Astrocyte of the spinal cord (primary cell): ENCODE results near the gene PPIP5K2.

Source experiments
- DNase-seq: peaks from one replicate; pipeline ENCODE4 v3.0.0; 2011; ENCODE audit warnings: low read depth, low spot score
- H3K4me3 ChIP-seq: 2 replicates; pipeline ENCODE4 v1.5.1; 2011; ENCODE audit warnings: low read depth, mild to moderate bottlenecking, low read length, moderate library complexity
- CTCF ChIP-seq: IDR thresholded peaks from 2 replicates; pipeline ENCODE4 v1.5.1; 2012; ENCODE audit warnings: low read depth, mild to moderate bottlenecking, low read length, inconsistent platforms
- in situ Hi-C: cut with HindIII; loops from 2 replicates; pipeline ENCODE4 v1.10.0; 2017; ENCODE audit warnings: low sequenced_read_pairs

PPIP5K2 gene

DNA sequence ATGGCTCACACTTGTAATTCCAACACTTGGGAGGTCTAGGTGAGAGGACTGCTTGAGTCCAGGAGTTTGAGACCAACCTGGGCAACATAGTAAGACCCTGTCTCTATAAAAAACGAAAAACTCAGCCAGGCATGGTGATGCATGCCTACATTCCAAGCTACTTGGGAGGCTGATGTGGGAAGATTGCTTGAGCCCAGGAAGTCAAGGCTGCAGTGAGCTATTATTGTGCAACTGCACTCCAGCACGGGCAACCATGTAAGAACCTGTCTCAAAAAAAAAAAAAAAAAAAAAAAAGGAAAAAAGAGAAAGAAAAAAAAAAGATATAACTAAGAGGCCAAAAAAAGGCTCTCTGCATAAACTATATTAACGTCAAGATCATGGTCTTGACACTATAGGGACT lies 27.4 kb upstream of the PPIP5K2 start:
- no peak overlapping the region for H3K4me3 ChIP-seq
- TF ChIP-seq CTCF = no peak
- in situ Hi-C loops = no loop called here
- no peak for DNase-seq

- H3K4me3 ChIP-seq = no peak overlapping the region
- TF ChIP-seq CTCF = no peak
- DNase-seq = no peak
- in situ Hi-C loops = no loop called here
These were observed 26.4 kb upstream of the PPIP5K2 start for GRCh38 chr5:103093727-103094126.

- in situ Hi-C loops = no loop called here
- H3K4me3 ChIP-seq = no peak overlapping the region
- TF ChIP-seq CTCF = no peak
- DNase-seq = no peak
These were observed 25.4 kb upstream of the PPIP5K2 start for GRCh38 chr5:103094737-103095136.

GRCh38 chr5:103098993-103099392 lies 21.1 kb upstream of the PPIP5K2 start:
- no peak for TF ChIP-seq CTCF
- DNase-seq = no peak
- in situ Hi-C loops = no loop called here

DNA sequence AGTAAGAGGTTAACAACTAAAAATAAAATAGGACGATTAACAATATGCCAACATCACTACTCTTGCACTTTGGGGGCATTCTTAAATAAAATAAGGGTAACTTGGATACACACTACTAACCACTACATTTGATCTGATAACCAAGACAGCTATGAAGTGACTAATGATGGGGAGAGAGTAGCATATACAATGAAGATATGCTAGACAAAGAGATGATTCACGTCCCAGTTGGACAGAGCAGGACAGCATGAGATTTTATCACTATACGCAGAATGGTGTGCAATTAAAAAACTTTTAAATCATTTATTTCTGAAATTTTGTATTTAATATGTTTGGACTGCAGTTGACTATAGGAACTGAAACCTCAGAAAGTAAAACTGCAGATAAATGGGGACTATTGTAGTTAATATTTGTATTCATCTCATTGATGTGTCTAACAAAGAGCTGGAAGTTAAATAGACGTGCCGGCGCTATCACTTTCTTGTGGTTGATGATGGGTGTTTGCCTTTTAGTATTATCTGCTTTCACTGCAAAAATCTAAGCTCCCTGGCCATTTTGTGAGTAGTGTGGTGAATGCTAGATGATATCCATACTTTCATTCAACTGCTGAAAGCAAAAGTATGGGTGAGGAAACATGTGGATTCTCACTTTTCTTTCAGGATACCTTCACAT lies 18.9 kb upstream of the PPIP5K2 start:
- H3K4me3 ChIP-seq = no peak overlapping the region
- TF ChIP-seq CTCF = no peak
- in situ Hi-C loops = no loop called here
- no peak for DNase-seq

More at GRCh38 chr5:103098993-103099392, 21.1 kb upstream of the PPIP5K2 start:
- no peak overlapping the region for H3K4me3 ChIP-seq

DNA sequence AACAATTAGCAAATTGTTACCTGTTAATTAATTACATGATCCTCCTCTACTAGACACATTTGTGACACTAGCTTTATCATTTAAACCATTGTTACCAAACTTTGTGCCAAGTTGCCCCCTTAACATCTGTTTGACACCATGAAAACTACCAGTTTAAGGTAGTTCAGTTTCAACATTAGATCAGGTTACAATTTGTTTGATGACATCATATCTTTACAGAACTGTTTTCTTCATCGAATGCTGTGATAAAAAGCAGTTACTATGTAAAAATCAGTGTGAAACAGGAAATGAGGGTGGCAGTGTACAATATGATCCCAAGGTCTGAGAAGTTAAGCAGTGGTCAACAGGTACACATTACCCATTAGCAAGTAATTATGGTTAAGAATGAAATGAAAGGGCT lies 17.9 kb upstream of the PPIP5K2 start:
- DNase-seq = no peak
- in situ Hi-C loops = no loop called here
- H3K4me3 ChIP-seq = no peak overlapping the region
- no peak for TF ChIP-seq CTCF
